MM.1S (cell line): ENCODE results near the gene RPS6KC1.

Experiments used
- EZH2 ChIP-seq: fragments of 300-600 bp; sonication (generic); optimal IDR thresholded peaks from 2 replicates; pipeline ENCODE3; 2017; ENCODE audit warnings: low read depth, mild to moderate bottlenecking, antibody characterized with exemption, low read length, mixed read lengths
- EZH2phosphoT487 ChIP-seq: fragments of 300-600 bp; sonication (generic); IDR thresholded peaks from 2 replicates; pipeline ENCODE4 v1.6.1; 2018; ENCODE audit warnings: antibody characterized with exemption, low read length
- TF ChIP-seq, protein P1 (sequence below): fragments of 300-600 bp; sonication (generic); IDR thresholded peaks from 2 replicates; pipeline ENCODE4 v1.5.1; 2016; ENCODE audit warnings: antibody characterized with exemption, low read length, mixed read lengths

DNA sequence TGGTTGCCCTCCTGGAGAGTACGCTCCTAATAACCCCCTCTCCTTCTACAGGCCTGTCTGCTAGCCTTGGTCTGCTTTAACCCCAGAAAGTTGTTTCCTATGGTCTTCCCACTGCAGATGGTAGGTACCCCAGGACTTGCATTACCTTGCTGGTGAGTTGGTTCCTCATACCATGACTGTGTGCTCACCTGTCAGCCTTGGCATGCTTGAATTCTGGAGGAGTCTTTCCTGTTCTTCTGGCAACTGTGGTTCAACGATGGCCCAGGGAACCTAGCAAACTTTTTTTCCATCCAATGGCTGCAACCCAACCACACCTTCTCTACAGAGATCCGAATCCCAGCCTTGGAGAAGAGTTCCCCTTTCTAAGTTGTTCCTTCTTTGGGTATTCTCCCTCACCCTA is 36.9 kb downstream of the RPS6KC1 start:
- no peak for TF ChIP-seq EZH2
- TF ChIP-seq, protein P1, sequence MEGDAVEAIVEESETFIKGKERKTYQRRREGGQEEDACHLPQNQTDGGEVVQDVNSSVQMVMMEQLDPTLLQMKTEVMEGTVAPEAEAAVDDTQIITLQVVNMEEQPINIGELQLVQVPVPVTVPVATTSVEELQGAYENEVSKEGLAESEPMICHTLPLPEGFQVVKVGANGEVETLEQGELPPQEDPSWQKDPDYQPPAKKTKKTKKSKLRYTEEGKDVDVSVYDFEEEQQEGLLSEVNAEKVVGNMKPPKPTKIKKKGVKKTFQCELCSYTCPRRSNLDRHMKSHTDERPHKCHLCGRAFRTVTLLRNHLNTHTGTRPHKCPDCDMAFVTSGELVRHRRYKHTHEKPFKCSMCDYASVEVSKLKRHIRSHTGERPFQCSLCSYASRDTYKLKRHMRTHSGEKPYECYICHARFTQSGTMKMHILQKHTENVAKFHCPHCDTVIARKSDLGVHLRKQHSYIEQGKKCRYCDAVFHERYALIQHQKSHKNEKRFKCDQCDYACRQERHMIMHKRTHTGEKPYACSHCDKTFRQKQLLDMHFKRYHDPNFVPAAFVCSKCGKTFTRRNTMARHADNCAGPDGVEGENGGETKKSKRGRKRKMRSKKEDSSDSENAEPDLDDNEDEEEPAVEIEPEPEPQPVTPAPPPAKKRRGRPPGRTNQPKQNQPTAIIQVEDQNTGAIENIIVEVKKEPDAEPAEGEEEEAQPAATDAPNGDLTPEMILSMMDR = no peak
- no peak for TF ChIP-seq EZH2phosphoT487
